Astrocyte of the cerebellum (primary cell): ENCODE data around the gene ZFHX2.

ENCODE experiments used
- DNase-seq: peaks from one replicate; pipeline ENCODE4 v3.0.0-alpha.2; 2011; ENCODE audit warnings: low read depth
- H3K4me3 ChIP-seq: 2 replicates; pipeline ENCODE4 v1.5.1; 2011; ENCODE audit warnings: mild to moderate bottlenecking, low read depth, low read length, moderate library complexity
- in situ Hi-C: cut with HindIII; loops from 2 replicates; pipeline ENCODE4 v1.10.0; 2017; ENCODE audit warnings: low sequenced_read_pairs
- TF ChIP-seq, protein P1 (sequence below): IDR thresholded peaks from 2 replicates; pipeline ENCODE4 v1.5.1; 2012; ENCODE audit warnings: low read length, low read depth, moderate library complexity, mild to moderate bottlenecking; ENCODE audit errors: missing control alignments

Gene ZFHX2

GRCh38 chr14:23492618-23493272, 58.8 kb downstream of the ZFHX2 start:
- no peak for DNase-seq
- no peak overlapping the region for H3K4me3 ChIP-seq
- TF ChIP-seq, protein P1, sequence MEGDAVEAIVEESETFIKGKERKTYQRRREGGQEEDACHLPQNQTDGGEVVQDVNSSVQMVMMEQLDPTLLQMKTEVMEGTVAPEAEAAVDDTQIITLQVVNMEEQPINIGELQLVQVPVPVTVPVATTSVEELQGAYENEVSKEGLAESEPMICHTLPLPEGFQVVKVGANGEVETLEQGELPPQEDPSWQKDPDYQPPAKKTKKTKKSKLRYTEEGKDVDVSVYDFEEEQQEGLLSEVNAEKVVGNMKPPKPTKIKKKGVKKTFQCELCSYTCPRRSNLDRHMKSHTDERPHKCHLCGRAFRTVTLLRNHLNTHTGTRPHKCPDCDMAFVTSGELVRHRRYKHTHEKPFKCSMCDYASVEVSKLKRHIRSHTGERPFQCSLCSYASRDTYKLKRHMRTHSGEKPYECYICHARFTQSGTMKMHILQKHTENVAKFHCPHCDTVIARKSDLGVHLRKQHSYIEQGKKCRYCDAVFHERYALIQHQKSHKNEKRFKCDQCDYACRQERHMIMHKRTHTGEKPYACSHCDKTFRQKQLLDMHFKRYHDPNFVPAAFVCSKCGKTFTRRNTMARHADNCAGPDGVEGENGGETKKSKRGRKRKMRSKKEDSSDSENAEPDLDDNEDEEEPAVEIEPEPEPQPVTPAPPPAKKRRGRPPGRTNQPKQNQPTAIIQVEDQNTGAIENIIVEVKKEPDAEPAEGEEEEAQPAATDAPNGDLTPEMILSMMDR = no peak
- in situ Hi-C loops = no loop called here

GRCh38 chr14:23487216-23487615, 64.3 kb downstream of the ZFHX2 start:
- H3K4me3 ChIP-seq = no peak overlapping the region
- in situ Hi-C loops = loop anchor here (5.0 kb wide), 1 partner anchor 45 kb away; no protein-coding TSS in a partner anchor
- no peak for DNase-seq
- TF ChIP-seq, protein P1 = no peak

DNA sequence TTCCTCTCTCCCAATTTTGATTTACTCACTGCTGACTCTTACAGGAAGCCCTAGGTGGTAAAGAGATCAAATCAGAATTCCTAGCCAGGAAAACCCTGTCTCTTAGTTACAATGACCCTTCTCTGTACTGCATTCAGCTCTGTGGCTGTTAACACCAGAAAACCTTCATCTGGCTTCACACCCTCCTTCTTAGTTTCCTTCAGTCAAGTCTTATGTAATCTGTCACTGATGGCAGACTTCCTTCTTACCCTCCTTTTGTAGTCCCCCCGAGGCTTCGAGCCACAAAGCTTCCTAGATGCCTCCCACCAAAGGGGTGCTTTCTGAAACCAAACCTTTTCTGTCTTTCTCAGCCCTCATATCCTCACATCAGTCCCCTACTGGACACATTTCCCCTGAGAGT, 65.5 kb downstream of the ZFHX2 start:
- H3K4me3 ChIP-seq = no peak overlapping the region
- DNase-seq = no peak
- in situ Hi-C loops = loop anchor here (5.0 kb wide), 1 partner anchor 46 kb away; no protein-coding TSS in a partner anchor
- TF ChIP-seq, protein P1 = no peak

GRCh38 chr14:23485326-23485725, 66.2 kb downstream of the ZFHX2 start:
- no peak for DNase-seq
- in situ Hi-C loops = loop anchor here (5.0 kb wide), 1 partner anchor 47 kb away; no protein-coding TSS in a partner anchor
- no peak overlapping the region for H3K4me3 ChIP-seq
- TF ChIP-seq, protein P1 = no peak

- TF ChIP-seq, protein P1 = peak; percentile 61
- in situ Hi-C loops = no loop called here
- DNase-seq = no peak
- H3K4me3 ChIP-seq = no peak overlapping the region
Measured at GRCh38 chr14:23483236-23483854, 68.2 kb downstream of the ZFHX2 start.

DNA sequence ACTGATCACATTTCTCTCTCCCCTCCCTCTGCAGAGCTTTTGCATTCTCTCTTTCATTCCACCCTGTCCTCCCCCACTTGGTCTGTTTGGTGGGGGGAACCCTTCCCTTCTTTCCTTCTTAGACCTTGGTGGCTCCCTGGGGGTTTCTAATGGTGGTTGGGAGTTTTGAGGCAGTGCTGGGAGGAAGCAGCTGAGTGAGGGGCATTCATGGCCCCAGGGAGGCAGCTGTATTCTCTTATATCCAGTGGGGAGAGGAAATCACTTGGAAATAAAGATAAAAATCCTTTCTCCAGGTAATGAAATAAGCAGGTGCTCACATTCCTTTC, 68.8 kb downstream of the ZFHX2 start:
- H3K4me3 ChIP-seq = no peak overlapping the region
- DNase-seq = no peak
- TF ChIP-seq, protein P1 = no peak
- in situ Hi-C loops = no loop called here
